Measurements from ENCODE around the gene SULT2A1.

- TF ChIP-seq CTCF (conservative IDR thresholded peaks at IDR 0.05; ENCODE audit: low read length) (no peak), EZH2phosphoT487 (IDR thresholded peaks at IDR 0.05; ENCODE audit: borderline replicate concordance) (no peak)
Observed at GRCh38 chr19:47878906-47879305, 7.2 kb downstream of the SULT2A1 start.
